NOMO-1 treated with DMSO at 0.1 percent for 48 hours (cell line): ENCODE measurements around the gene CCDC7.
"Not testable (repeated sequence)": the region's sequence is repeated elsewhere in the genome, so short reads cannot be mapped to it uniquely, and the experiment has no call there.

ENCODE experiments used
- DNase-seq: peaks from one replicate; lab custom pipeline; 2025; ENCODE audit not compliant: unreplicated experiment; lab: John Stamatoyannopoulos, UW

Gene CCDC7

DNA sequence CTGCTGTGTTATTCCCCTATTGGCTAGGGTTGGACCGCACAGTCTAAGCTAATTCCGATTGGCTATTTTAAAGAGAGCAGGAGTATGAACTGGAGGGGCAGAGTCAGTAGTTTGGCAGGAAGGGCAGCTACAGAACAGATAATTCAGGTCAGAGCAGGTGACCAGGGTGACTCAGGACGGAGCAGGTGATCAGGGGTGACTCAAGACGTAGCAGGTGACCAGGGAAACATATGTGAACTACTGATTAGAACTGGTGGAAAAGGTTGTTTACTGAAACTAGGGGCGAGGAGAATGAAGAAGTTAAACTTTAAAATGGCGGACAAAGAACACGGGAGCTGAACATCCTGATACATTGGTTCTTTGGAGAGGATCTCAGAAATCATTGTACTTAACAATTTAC is 102.3 kb downstream of the CCDC7 start:
- DNase-seq = no peak

DNA sequence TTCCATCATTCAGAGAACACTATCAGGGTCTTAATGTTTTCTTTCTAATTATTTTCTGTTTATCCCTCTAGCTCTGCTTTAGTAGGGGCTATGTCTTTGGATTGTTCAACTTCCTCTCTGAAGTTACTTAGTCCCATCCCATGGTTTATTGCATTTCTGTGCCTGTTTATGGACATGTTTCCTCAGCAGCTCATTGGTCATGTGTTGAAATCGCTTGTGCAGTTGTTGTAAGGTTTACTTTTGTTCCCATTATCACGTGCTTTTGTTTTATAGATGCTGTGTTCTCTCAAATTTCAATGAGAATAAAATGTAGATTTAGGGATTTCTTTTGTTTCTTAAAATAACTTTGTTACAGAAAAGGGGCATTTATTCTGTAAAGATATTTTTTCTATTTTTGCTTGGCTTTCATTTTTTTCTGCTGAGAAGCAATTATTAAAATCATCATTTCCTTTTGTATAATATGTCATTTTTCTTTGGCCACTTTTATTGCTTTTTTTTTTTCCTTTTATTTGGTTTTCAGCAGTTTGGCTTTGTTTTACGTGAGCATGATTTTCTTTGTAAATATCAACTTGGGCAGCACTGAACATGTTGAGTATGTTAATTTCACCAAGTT is 110.9 kb downstream of the CCDC7 start:
- DNase-seq = peak; percentile 65

DNA sequence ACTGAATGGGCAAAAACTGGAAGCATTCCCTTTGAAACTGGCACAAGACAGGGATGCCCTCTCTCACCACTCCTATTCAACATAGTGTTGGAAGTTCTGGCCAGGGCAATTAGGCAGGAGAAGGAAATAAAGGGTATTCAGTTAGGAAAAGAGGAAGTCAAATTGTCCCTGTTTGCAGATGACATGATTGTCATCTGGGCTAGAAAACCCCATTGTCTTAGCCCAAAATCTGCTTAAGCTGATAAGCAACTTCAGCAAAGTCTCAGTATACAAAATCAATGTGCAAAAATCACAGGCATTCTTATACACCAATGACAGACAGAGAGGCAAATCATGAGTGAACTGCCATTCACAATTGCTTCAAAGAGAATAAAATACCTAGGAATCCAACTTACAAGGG is 116.8 kb downstream of the CCDC7 start:
- not testable (repeated sequence) for DNase-seq

DNA sequence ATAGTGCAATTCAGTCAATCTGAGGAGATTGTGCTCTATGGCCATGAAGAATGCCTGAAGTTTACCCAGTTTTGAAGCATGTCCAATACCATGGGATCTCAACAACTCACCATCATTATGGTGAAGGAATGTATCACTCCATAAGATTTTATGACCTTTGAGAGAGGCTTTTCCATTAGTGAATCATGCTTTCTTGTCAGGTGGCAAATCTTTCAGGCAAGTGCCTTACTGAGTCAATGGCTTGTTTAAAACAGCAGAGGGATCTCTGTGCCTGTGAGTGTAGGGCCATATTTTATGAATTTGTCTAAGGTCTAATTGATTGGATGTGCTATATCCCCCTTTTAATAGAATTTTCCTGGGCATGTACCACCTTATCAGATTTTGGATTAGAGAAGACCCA is 131.5 kb downstream of the CCDC7 start:
- no peak for DNase-seq

DNA sequence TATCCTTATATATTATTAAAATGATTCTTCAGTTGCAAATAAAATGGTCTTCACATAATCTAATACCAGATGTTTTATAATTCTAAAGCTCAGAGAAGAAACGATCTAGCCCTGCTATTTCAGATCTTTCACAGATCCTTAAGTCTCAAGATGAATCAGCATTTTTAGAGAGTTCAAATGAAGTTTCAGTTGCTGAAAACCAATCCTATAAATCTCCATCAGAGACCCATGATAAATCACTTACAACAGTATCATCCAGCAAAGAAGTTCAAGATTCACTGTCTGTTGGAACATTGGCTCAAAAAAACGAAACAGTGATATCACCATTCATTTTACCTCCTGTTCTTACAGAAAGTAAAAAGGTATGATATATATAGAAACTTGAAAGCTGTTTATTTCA is 137.0 kb downstream of the CCDC7 start:
- DNase-seq = peak; percentile 8

DNA sequence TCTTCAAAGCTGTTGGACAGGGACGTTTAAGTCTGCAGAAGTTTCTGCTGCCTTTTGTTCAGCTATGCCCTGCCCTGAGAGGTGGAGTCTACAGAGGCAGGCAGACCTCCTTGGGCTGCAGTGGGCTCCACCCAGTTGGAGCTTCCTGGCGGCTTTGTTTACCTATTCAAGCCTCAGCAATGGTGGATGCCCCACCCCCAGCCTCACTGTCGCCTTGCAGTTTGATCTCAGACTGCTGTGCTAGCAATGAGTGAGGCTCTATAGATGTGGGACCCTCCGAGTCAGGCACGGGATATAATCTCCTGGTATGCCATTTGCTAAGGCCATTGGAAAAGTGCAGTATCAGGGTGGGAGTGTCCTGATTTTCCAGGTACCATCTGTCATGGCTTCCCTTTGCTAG is 152.1 kb downstream of the CCDC7 start:
- DNase-seq = not testable (repeated sequence)

DNA sequence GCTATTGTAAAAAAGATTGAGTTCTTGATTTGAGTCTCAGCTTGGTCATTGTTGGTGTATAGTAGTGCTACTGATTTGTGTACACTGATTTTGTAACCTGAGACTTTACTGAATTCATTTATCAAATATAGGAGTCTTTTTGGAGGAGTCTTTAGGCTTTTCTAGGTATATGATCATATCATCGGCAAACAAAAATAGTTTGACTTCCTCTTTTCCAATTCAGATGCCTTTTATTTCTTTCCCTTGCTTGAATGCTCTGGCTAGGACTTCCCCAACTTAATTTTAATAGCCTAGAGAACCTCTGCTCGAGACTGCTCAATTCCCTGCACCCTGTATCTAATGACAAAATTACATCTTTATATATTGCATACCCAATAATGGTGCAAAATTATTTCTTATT is 154.4 kb downstream of the CCDC7 start:
- DNase-seq = peak; percentile 28

DNA sequence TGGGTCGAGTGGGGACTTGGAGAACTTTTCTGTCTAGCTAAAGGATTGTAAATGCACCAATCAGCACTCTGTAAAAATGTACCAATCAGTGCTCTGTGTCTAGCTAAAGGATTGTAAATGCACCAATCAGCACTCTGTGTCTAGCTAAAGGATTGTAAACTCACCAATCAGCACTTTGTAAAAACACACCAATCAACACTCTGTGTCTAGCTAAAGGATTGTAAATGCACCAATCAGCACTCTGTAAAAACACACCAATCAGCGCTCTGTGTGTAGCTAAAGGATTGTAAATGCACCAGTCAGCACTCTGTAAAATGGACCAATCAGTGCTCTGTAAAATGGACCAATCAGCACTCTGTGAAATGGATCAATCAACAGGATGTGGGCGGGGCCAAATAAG is 155.6 kb downstream of the CCDC7 start:
- not testable (repeated sequence) for DNase-seq

DNA sequence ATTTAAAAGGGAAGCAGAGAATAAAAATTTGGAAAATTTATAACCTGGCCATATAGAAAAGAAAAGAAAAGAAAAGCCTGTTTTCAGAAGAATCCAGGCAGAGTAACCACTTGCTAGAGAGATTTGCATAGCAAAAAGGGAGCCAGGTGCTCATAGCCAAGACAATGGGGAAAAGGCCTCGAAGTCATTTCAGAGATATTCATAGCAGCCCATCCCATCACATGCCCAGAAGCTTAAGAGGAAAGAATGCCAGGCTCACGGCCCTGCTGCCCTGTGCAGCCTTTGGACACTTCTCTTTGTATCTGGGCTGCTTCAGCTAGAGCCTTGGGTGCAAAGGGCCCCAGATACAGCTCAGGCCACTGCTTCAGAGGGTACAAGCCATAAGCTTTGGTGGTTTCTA is 159.8 kb downstream of the CCDC7 start:
- no peak for DNase-seq

DNA sequence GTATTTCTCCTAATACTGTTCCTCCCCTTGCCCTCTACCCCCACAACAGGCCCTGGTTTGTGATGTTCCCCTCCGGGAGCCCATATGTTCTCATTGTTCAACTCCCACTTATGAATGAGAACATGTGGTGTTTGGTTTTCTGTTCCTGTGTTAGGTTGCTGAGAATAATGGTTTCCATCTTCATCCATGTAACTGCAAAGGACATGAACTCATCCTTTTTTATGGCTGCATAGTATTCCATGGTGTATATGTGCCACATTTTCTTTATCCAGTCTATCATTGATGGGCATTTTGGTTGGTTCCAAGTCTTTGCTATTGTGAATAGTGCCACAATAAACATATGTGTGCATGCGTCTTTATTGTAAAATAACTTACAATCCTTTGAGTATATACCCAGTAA is 164.6 kb downstream of the CCDC7 start:
- not testable (repeated sequence) for DNase-seq

DNA sequence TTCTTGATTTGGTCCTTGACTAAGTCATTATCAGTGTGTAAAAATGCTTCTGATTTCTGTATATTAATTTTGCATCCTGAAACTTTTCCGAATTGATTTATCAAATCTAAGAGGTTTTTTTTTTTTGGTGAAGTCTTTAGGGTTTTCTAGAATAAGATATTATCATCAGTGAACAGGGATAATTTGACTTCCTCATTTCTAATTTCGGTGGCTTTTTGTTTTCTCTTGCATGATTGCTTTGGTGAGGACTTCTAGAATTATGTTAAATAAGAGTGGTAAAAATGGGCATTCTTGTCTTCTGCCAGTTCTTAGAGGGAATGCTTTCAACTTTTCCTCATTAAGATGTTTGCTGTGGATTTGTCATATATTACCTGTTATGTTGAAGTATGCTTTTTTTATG is 170.5 kb downstream of the CCDC7 start:
- DNase-seq = peak; percentile 20

DNA sequence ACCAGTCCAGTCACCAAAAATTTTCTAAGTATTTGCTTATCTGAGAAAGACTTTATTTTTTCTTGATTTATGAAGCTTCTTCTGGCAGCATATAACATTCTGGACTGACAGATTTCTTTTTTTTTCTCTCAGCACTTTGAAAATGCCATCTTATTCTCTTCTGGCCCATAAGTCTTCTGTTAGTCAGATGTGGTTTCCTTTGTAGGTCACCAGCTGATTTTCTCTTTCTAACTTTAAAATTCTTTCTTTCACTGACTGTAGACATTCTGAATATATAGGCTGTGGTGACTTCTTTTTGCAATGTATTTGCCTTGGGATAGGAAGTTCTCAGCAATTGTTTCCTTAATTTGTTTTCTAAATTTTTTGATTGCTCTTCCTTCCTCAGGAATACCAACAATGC is 172.5 kb downstream of the CCDC7 start:
- no peak for DNase-seq

DNA sequence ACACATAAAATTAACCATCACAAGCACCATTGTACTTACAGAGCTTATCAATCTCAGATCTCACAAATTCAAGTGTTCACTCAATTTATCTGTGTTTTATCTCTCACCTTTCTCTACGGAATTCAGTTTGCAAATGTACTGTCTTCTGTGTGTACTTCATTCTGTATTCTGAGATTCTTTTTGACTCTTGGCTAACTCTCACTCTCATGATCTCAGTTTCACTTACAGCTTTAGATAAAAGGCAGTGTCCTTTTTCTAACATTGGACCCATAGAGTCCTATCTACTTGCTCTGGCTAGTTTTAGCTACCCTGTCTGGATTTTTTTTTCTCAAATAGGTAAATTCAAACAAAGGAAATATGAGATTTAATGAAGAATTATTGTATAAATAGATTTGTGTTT is 176.0 kb downstream of the CCDC7 start:
- DNase-seq = no peak

DNA sequence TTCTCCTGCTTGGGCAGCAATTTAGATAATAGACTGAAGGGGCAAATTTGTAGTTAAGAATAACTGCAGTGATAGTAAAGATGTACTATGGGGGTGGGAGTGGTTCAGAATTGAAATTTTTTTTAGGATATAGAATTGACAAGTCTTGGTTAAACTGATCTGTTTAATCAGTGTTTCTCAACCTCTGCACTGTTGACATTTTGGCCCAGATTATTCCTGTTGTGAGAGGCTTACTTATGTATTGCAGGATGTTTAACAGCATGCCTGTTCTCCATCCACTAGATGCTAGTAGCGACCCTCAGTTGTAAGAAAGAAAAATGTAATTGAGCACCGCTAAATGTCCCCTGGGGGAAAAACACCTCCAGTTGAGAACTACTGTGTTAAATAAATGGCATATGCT is 176.5 kb downstream of the CCDC7 start:
- DNase-seq = no peak

DNA sequence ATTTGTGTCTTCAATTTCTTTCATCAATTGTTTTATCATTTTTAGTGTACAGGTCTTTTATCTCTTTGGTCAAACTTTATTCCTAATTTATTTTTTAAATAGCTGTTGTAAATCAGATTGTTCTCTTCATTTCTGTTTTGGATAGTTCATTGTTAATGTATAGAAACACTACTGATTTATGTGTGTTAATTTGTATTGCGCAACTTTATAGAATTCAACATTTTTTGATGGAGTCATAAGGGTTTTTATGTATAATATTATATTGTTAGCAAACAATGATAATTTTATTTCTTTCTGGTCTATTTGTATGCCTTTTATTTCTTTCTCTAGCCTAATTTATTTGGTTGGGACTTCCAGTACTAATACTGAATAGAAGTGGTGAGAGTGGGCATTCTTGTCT is 181.2 kb downstream of the CCDC7 start:
- DNase-seq = no peak

DNA sequence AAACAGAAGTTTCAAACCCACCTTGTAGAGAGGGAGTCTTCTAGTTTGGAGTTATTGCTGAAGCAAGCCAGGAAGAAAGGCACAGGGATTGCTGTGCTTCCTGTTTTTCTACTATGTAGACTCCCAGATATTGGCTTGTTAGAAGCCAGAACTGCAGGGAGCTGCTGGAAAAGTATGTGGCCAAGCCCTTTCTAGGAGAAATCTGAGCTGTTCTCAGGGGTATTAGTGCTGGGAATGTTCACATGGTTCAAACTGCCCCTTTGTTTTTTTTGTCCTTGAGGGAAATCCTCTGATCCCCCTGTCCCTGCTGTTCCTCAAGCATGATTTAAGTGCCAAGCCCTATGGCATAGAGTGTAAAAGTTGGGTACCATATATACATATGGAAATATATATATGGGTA is 184.0 kb downstream of the CCDC7 start:
- DNase-seq = no peak

DNA sequence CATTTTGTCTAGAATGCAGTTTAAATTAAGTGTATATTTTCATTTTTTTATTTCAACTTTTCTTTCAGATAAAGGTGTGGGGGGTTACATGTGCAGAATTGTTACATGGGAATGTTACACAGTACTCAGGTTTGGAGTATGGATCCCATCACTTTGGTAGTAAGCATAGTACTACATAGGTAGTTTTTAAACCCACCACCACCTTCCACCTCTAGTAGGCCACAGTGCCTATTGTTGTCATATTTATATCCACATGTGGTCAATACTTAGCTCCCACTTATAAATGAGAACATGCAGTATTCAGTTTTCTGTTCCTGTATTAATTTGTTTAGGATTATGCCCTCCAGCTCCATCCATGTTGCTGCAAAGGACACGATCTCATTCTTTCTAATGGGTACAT is 200.6 kb downstream of the CCDC7 start:
- no peak for DNase-seq

DNA sequence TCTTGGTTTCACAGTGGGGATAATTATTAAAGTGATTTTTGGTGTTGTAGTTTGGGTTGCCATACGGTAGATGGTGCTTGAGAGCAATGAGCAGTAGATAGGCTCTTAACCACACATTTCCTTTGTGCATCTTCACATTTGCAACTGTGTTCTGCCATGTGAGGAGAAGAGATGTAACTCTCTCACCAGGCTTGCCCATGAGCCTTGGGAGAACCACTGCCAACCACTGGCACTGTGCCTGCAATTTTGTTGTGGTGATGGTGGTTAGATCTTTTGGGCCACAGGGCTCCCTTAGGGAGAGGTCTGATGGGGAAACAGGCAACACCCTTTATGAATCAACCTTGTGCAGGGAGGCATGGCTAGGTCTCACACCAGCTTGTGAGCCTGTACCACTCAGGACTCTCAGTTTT is 204.3 kb downstream of the CCDC7 start:
- no peak for DNase-seq

DNA sequence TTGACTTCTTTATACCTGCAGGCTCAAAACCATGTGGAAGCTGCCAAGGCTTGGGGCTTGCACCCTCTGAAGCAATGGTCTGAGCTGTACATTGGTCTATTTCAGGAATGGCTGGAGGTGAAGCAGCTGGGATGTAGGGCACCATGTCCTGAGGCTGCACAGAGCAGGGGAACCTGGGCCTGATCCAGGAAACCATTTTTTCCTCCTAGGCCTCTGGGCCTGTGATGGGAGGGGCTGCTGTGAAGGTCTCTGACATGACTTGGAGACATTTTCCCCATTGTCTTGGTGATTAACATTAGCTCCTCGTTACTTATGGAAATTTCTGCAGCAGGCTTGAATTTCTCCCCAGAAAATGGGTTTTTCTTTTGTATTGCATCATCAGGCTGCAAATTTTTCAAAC is 211.5 kb downstream of the CCDC7 start:
- not testable (repeated sequence) for DNase-seq

DNA sequence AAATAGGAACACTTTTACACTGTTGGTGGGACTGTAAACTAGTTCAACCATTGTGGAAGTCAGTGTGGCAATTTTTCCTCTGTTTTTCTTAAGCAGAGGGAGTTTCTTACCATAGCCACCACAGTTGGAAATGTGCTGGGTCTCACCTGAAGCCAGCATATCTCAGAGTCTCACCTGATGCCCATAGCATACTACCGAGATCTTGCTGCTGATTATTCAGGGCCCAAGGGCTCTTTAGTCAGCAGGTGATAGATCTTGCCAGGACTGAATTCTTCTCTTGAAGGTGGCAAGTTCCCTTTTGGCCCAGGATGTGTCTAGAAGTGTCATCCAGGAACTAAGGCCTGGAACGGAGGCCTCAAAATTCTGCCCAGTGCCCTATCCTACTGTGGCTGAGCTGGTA is 215.4 kb downstream of the CCDC7 start:
- no peak for DNase-seq

DNA sequence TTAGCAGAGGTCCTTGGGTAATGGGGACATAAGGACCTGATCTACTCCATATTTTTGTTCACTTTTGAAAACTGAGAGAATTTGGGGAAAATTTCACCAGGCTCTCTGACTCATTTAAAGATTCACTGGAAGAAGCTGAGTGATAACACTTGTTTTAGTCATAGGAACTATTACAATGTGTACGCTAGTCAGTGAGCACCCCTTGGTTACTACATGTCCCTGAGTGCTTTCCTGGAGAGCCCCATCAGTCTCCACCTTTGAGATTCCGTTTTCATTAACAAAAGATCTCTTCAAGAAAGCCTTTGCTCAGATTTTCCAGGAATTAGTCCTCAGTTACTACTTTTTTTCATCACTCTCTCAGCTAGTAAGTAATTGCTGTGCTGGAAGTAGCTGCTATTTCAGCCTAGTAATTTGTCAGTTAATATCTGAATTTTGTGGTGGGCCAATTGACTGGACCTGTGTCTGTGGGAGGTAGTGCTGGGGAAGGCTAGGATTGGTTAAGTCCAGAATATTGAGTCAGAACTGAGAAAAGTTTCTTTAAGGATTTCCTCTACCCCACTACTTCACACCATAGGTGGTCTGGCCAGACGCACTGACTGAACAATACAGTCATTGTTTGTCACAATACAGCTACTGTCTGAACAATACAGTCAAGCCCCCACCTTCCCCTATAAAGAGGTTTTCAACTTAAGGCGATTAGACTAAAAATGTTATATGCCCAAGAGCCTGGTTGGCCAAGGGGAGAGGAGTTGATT is 235.0 kb downstream of the CCDC7 start:
- no peak for DNase-seq

DNA sequence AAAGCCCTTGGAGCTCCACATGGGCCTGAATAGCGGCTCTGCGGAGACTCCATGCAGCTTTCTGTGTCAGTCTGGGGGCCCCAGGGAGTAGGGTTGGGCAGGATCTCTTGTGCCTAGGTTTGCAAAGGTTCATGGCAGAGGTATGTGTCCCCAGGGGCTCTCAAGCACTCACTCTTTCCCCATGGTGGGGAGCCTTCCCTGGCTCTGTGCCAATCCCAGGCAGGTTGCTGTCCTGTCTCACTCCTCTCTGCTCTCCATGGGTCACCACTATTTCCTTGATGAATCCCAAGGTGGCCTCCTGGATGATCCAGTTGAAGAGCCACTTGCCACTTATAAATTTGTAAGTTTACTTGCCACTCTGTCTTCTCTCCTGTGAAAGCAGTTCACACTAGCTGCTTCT is 238.4 kb downstream of the CCDC7 start:
- no peak for DNase-seq

DNA sequence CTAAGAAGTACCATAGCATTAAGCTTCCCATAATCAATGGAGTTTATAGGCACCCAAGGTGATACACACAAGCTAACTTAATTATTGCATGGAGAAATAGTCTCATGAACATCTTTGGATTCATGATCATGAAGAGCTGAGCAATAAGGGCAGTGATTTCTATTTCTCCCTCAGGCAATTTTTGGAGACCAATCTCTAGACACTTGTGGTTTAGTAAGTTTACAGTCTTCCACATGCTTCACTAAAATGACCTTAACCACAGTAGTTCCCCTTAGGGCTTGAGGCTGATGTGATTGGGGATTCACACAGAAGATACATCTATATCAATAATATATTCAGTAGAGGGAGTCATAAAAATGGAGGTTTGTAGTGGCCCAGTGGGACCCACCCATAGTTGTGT is 241.2 kb downstream of the CCDC7 start:
- DNase-seq = no peak
